CD14-positive monocyte (primary cell): ENCODE results near the gene VCL. TPM values are rescaled to one million over a fixed set of nuclear protein-coding genes. Genes with fewer than 3 reads are reported as not detected.

Source experiments
- DNase-seq, 3 donors: peaks; one replicate each; pipeline ENCODE4 v3.0.0-alpha.2; 2011 to 2022
- H2AFZ ChIP-seq: 2 replicates; pipeline ENCODE4 v1.6.0; 2012; ENCODE audit warnings: mild to moderate bottlenecking, low read depth, low read length, inconsistent platforms; ENCODE audit not compliant: insufficient read depth, poor library complexity, severe bottlenecking
- H3K27ac ChIP-seq, 2 donors: 1 replicate in 1 of 2; 2 replicates in 1 of 2; pipeline ENCODE4 v1.5.1; 2012 to 2013; ENCODE audit warnings: low read length in 2 of 2, control low read depth in 1 of 2, inconsistent platforms in 1 of 2, low read depth in 1 of 2, mild to moderate bottlenecking in 1 of 2
- H3K27me3 ChIP-seq, 2 donors: one replicate each; pipeline versions ENCODE4 v1.6.0 to v1.6.1; 2011 to 2013; ENCODE audit warnings: low read length in 2 of 2; ENCODE audit not compliant: control insufficient read depth in 2 of 2, insufficient read depth in 2 of 2
- H3K36me3 ChIP-seq, 2 donors: replicated peaks in 1 of 2; 1 replicate in 1 of 2; 2 replicates in 1 of 2; pipeline versions ENCODE4 v1.5.1 to v1.6.1; 2012 to 2013; ENCODE audit warnings: low read length in 2 of 2, control low read depth in 1 of 2, inconsistent platforms in 1 of 2, mild to moderate bottlenecking in 1 of 2; ENCODE audit not compliant: insufficient read depth in 2 of 2, control insufficient read depth in 1 of 2
- H3K4me1 ChIP-seq, 2 donors: 1 replicate in 1 of 2; 2 replicates in 1 of 2; pipeline versions ENCODE4 v1.5.1 to v1.6.1; 2012 to 2013; ENCODE audit warnings: low read length in 2 of 2, control low read depth in 1 of 2, inconsistent platforms in 1 of 2, mild to moderate bottlenecking in 1 of 2, moderate library complexity in 1 of 2; ENCODE audit not compliant: insufficient read depth in 2 of 2, control insufficient read depth in 1 of 2
- H3K4me2 ChIP-seq: replicated peaks from 2 replicates; pipeline ENCODE3; 2012; ENCODE audit warnings: low read length, moderate library complexity, mild to moderate bottlenecking; ENCODE audit not compliant: poor library complexity, severe bottlenecking; ENCODE audit errors: extremely low read depth
- H3K4me3 ChIP-seq, 3 experiments: fragments of 200-600 bp in 1 of 3; sonication (generic) in 1 of 3; replicated peaks in 1 of 3; 1 replicate in 2 of 3; 2 replicates in 1 of 3; pipeline ENCODE4 v1.5.1; 2011 to 2013; ENCODE audit warnings: low read length in 3 of 3, mild to moderate bottlenecking in 3 of 3, control low read depth in 2 of 3, low read depth in 2 of 3, inconsistent platforms in 1 of 3, moderate library complexity in 1 of 3
- H3K79me2 ChIP-seq: 2 replicates; pipeline ENCODE4 v1.6.0; 2012; ENCODE audit warnings: mild to moderate bottlenecking, control low read depth, inconsistent platforms, low read length, moderate library complexity; ENCODE audit not compliant: insufficient read depth
- H3K9ac ChIP-seq: 2 replicates; pipeline ENCODE4 v1.6.0; 2017; ENCODE audit warnings: low read length, mild to moderate bottlenecking; ENCODE audit not compliant: insufficient read depth, poor library complexity, severe bottlenecking
- H3K9me3 ChIP-seq, 2 donors: replicated peaks in 1 of 2; 1 replicate in 1 of 2; 2 replicates in 1 of 2; pipeline versions ENCODE4 v1.5.1 to v1.6.1; 2012 to 2013; ENCODE audit warnings: low read length in 2 of 2, control low read depth in 1 of 2; ENCODE audit not compliant: control insufficient read depth in 1 of 2, insufficient read depth in 1 of 2
- H4K20me1 ChIP-seq: 2 replicates; pipeline ENCODE4 v1.6.0; 2012; ENCODE audit warnings: mild to moderate bottlenecking, low read length, control low read depth, moderate library complexity; ENCODE audit not compliant: insufficient read depth
- H3K27ac Mint-ChIP-seq, 7 donors: one replicate each; pipeline ENCODE4 v1.8.0; 2020; ENCODE audit warnings: mild to moderate bottlenecking in 7 of 7, mixed read lengths in 7 of 7, moderate library complexity in 6 of 7, inconsistent platforms in 2 of 7
- H3K27me3 Mint-ChIP-seq, 3 donors: one replicate each; pipeline ENCODE4 v1.8.0; 2021 to 2022; ENCODE audit warnings: low read depth in 3 of 3, mild to moderate bottlenecking in 3 of 3, mixed read lengths in 3 of 3, moderate library complexity in 3 of 3, inconsistent platforms in 1 of 3
- H3K36me3 Mint-ChIP-seq, 2 donors: one replicate each; pipeline ENCODE4 v1.8.0; 2020; ENCODE audit warnings: mixed read lengths in 2 of 2, inconsistent platforms in 1 of 2, mild to moderate bottlenecking in 1 of 2
- H3K4me1 Mint-ChIP-seq: one replicate; pipeline ENCODE4 v1.8.0; 2020; ENCODE audit warnings: mild to moderate bottlenecking, mixed read lengths
- H3K4me3 Mint-ChIP-seq, 2 donors: one replicate each; pipeline ENCODE4 v1.8.0; 2020; ENCODE audit warnings: mild to moderate bottlenecking in 2 of 2, mixed read lengths in 2 of 2, moderate library complexity in 1 of 2
- H3K9me3 Mint-ChIP-seq, 7 donors: one replicate each; pipeline ENCODE4 v1.8.0; 2020 to 2022; ENCODE audit warnings: mixed read lengths in 7 of 7, mild to moderate bottlenecking in 6 of 7, moderate library complexity in 6 of 7, inconsistent platforms in 2 of 7
- CTCF ChIP-seq: fragments of 200-600 bp; IDR thresholded peaks from one replicate; pipeline ENCODE4 v1.8.0; 2022; ENCODE audit warnings: antibody characterized with exemption, mild to moderate bottlenecking
- WGBS: methylation state at CpG from one replicate; pipeline ENCODE4 v1.1.5; 2013; ENCODE audit warnings: missing lambda C conversion rate; ENCODE audit not compliant: insufficient coverage; 5-methylcytosine and 5-hydroxymethylcytosine counted together
- intact Hi-C, 2 donors: fragments of 100-400 bp; cut with micrococcal nuclease; formaldehyde crosslinking; loops; one replicate each; pipeline versions ENCODE4 v1.15.0 to v1.15.1; 2023
- polyA plus RNA-seq, 3 donors: library from polyadenylated mRNA; depleted of rRNA in 1 of 3; unstranded in 2 of 3; stranded (reverse) in 1 of 3; fragments of 300-500 nt in 2 of 3; fragments of >200 nt in 1 of 3; fragmentation: Illumina TruSeq in 2 of 3; gene quantifications; 1 replicate in 2 of 3; 2 replicates in 1 of 3; pipeline ENCODE4 v1.2.3, GENCODE V29; 2012 to 2021

VCL gene
- polyA plus RNA-seq, 3 donors = 39.1 to 68.4 (median 52.8) TPM

- no peak overlapping the region for H3K9ac ChIP-seq
- Mint-ChIP-seq H3K9me3 (no peaks in the 10 kb centered on the region), H3K4me3 (no peak overlapping the region), H3K4me1 (peaks cover 17% of the 10 kb centered on the region), H3K36me3 (peaks cover 57 to 75% of the 10 kb centered on the region in 2 donors), H3K27me3 (no peaks in the 10 kb centered on the region), H3K27ac (no peak overlapping the region)
- no peak overlapping the region for H3K27ac ChIP-seq
- H3K4me1 ChIP-seq = no peaks in the 10 kb centered on the region
- H3K4me3 ChIP-seq = no peak overlapping the region
- H3K9me3 ChIP-seq = no peaks in the 10 kb centered on the region
- no peak overlapping the region for H2AFZ ChIP-seq
- H3K4me2 ChIP-seq = no peak overlapping the region
- peaks cover 50 to 79% of the 10 kb centered on the region in 2 donors for H3K36me3 ChIP-seq
- no peak for TF ChIP-seq CTCF
- intact Hi-C loops = loop anchor here in 1 of 2 donors (10.0 kb wide), 1 partner anchor 113 kb away; no protein-coding TSS in a partner anchor
- H3K27me3 ChIP-seq = no peaks in the 10 kb centered on the region
- DNase-seq = no peak
- H4K20me1 ChIP-seq = peaks cover 75% of the 10 kb centered on the region
- peaks cover 18% of the 10 kb centered on the region for H3K79me2 ChIP-seq
- WGBS = no CpG with 5 or more reads among the region's 4 CpGs
Measured at GRCh38 chr10:74077416-74077815, 79.5 kb downstream of the VCL start.

- Histone ChIP-seq H3K27ac (peak overlapping the region in 1 of 2 donors; percentile 23), H3K4me2 (no peak overlapping the region), H3K4me1 (no peaks in the 10 kb centered on the region), H3K36me3 (peaks cover 51 to 79% of the 10 kb centered on the region in 2 donors), H2AFZ (no peak overlapping the region), H3K4me3 (no peak overlapping the region), H4K20me1 (peaks cover 78% of the 10 kb centered on the region), H3K27me3 (no peaks in the 10 kb centered on the region), H3K9ac (no peak overlapping the region), H3K9me3 (no peaks in the 10 kb centered on the region), H3K79me2 (peaks cover 16% of the 10 kb centered on the region)
- H3K27me3 Mint-ChIP-seq = no peaks in the 10 kb centered on the region
- H3K27ac Mint-ChIP-seq = peak overlapping the region in 3 of 7 donors; percentile 23 to 69 (median 37)
- TF ChIP-seq CTCF = no peak
- intact Hi-C loops = loop anchor here in 1 of 2 donors (10.0 kb wide), 1 partner anchor 113 kb away; no protein-coding TSS in a partner anchor
- H3K36me3 Mint-ChIP-seq = peaks cover 55 to 73% of the 10 kb centered on the region in 2 donors
- no peaks in the 10 kb centered on the region for H3K9me3 Mint-ChIP-seq
- WGBS = no CpG with 5 or more reads among the region's 1 CpG
- peak in 1 of 3 donors; percentile 28 for DNase-seq
- H3K4me3 Mint-ChIP-seq = no peak overlapping the region
- H3K4me1 Mint-ChIP-seq = peaks cover 17% of the 10 kb centered on the region
Measured at GRCh38 chr10:74078037-74078436, 80.1 kb downstream of the VCL start.
